ENCODE results near the gene DOCK1.

DOCK1 gene

GRCh38 chr10:127089446-127089845 lies 184.2 kb downstream of the DOCK1 start:
- no peak for TF ChIP-seq CTCF (conservative IDR thresholded peaks at IDR 0.05)
- no peak overlapping the region for H3K27ac ChIP-seq

- no peak overlapping the region for H3K27ac ChIP-seq
- no peak for TF ChIP-seq CTCF (conservative IDR thresholded peaks at IDR 0.05)
Measured at GRCh38 chr10:127090138-127090537, 184.9 kb downstream of the DOCK1 start.

GRCh38 chr10:127091354-127091753 lies 186.1 kb downstream of the DOCK1 start:
- TF ChIP-seq CTCF (conservative IDR thresholded peaks at IDR 0.05): no peak
- no peak overlapping the region for H3K27ac ChIP-seq

GRCh38 chr10:127092916-127093315 lies 187.7 kb downstream of the DOCK1 start:
- TF ChIP-seq CTCF (conservative IDR thresholded peaks at IDR 0.05): no peak
- H3K27ac ChIP-seq: no peak overlapping the region

- H3K27ac ChIP-seq: no peak overlapping the region
- no peak for TF ChIP-seq CTCF (conservative IDR thresholded peaks at IDR 0.05)
Measured at GRCh38 chr10:127094984-127095383, 189.8 kb downstream of the DOCK1 start.

- no peak for TF ChIP-seq CTCF (conservative IDR thresholded peaks at IDR 0.05)
Measured at GRCh38 chr10:127100983-127101615, 195.9 kb downstream of the DOCK1 start.

GRCh38 chr10:127102176-127102575 lies 196.9 kb downstream of the DOCK1 start:
- no peak for TF ChIP-seq CTCF (conservative IDR thresholded peaks at IDR 0.05)
- no peak overlapping the region for H3K27ac ChIP-seq

More at GRCh38 chr10:127100983-127101615, 195.9 kb downstream of the DOCK1 start:
- no peak overlapping the region for H3K27ac ChIP-seq

Data from VCaP (cell line).